ENCODE measurements around the gene MKRN1.

DNA sequence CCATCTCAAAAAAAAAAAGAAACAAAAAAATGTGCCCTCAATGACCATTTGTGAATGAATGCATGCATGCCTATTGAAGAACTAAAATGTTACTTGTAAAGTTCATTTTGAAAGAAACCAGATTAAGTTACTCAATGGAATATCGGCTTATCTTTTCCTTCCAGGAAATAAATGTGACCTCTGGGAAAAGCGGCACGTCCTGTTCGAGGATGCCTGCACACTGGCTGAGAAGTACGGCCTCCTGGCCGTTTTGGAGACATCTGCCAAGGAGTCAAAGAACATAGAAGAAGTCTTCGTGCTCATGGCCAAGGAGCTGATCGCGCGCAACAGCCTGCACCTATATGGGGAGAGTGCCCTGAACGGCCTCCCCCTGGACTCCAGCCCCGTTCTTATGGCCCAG lies 53.6 kb downstream of the MKRN1 start:
- TF ChIP-seq EZH2 (IDR thresholded peaks at IDR 0.05; ENCODE audit: insufficient read depth, poor library complexity, severe bottlenecking) (no peak), EZH2phosphoT487 (IDR thresholded peaks at IDR 0.05; ENCODE audit: insufficient read depth, low read depth) (no peak)

All from GM23248 (cell line).